ENCODE data around the gene CDK11B.
A peak's percentile ranks its signal among the peaks of the same experiment; 100 is the strongest.
"Not testable (repeated sequence)": the region's sequence is repeated elsewhere in the genome, so short reads cannot be mapped to it uniquely, and the experiment has no call there.

Gene CDK11B

GRCh38 chr1:1662392-1662791, 3.6 kb upstream of the CDK11B start:
- DNase-seq (ENCODE audit: low spot score), result not testable (repeated sequence)

- DNase-seq (ENCODE audit: low spot score), result not testable (repeated sequence)
Observed at GRCh38 chr1:1648265-1648664, 10.5 kb downstream of the CDK11B start.

- DNase-seq (ENCODE audit: low spot score), result not testable (repeated sequence)
Observed at GRCh38 chr1:1647567-1648241, 11.1 kb downstream of the CDK11B start.

GRCh38 chr1:1646326-1646725, 12.5 kb downstream of the CDK11B start:
- DNase-seq (ENCODE audit: low spot score), result not testable (repeated sequence)

- DNase-seq (ENCODE audit: low spot score), result not testable (repeated sequence)
Observed at GRCh38 chr1:1640711-1641461, 17.9 kb downstream of the CDK11B start.

GRCh38 chr1:1640081-1640480, 18.7 kb downstream of the CDK11B start:
- DNase-seq (ENCODE audit: low spot score), result not testable (repeated sequence)

GRCh38 chr1:1639368-1639767, 19.4 kb downstream of the CDK11B start:
- DNase-seq (ENCODE audit: low spot score), result not testable (repeated sequence)

GRCh38 chr1:1638528-1638927, 20.3 kb downstream of the CDK11B start:
- not testable (repeated sequence) for DNase-seq (ENCODE audit: low spot score)

GRCh38 chr1:1637479-1637875, 21.3 kb downstream of the CDK11B start:
- not testable (repeated sequence) for DNase-seq (ENCODE audit: low spot score)

GRCh38 chr1:1636621-1637478, 22.0 kb downstream of the CDK11B start:
- DNase-seq (ENCODE audit: low spot score), result not testable (repeated sequence)

- not testable (repeated sequence) for DNase-seq (ENCODE audit: low spot score)
Observed at GRCh38 chr1:1634613-1635012, 24.2 kb downstream of the CDK11B start.

GRCh38 chr1:1633409-1633808, 25.4 kb downstream of the CDK11B start:
- DNase-seq (ENCODE audit: low spot score), result not testable (repeated sequence)

GRCh38 chr1:1631782-1632420, 26.9 kb downstream of the CDK11B start, which contains the start of gene MMP23B:
Gene MMP23B (plus strand): TSS chr1:1632173. CDS start chr1:1632219, 46 bp downstream.
- peak; percentile 66 for DNase-seq (ENCODE audit: low spot score)

GRCh38 chr1:1630965-1631781, 27.6 kb downstream of the CDK11B start:
- DNase-seq (ENCODE audit: low spot score), result peak; percentile 61

GRCh38 chr1:1630191-1630964, 28.4 kb downstream of the CDK11B start:
- peak; percentile 69 for DNase-seq (ENCODE audit: low spot score)

GRCh38 chr1:1629430-1630190, 29.2 kb downstream of the CDK11B start:
- no peak for DNase-seq (ENCODE audit: low spot score)

GRCh38 chr1:1628754-1629429, 29.9 kb downstream of the CDK11B start:
- DNase-seq (ENCODE audit: low spot score), result no peak

GRCh38 chr1:1627829-1628753, 30.7 kb downstream of the CDK11B start:
- DNase-seq (ENCODE audit: low spot score), result no peak

All from AG08396 (cell line).